ENCODE data around the gene RLN1. TPM values are rescaled to one million over a fixed set of nuclear protein-coding genes. Genes with fewer than 3 reads are reported as not detected.
"Not testable (repeated sequence)": the region's sequence is repeated elsewhere in the genome, so short reads cannot be mapped to it uniquely, and the experiment has no call there.

RLN1 gene
- total RNA-seq, 1 donor from 2014 or later = 0.73 TPM

GRCh38 chr9:5326187-5326586 is 13.5 kb downstream of the RLN1 start:
- intact Hi-C loops (cut with micrococcal nuclease) = no loop called here

GRCh38 chr9:5321601-5322000 is 18.1 kb downstream of the RLN1 start:
- intact Hi-C loops (cut with micrococcal nuclease) = not testable (repeated sequence)

- intact Hi-C loops (cut with micrococcal nuclease) = no loop called here
Observed at GRCh38 chr9:5321058-5321457, 18.6 kb downstream of the RLN1 start.

- intact Hi-C loops (cut with micrococcal nuclease) = not testable (repeated sequence)
Observed at GRCh38 chr9:5316406-5316805, 23.3 kb downstream of the RLN1 start.

GRCh38 chr9:5315187-5315923 is 24.3 kb downstream of the RLN1 start:
- intact Hi-C loops (cut with micrococcal nuclease) = no loop called here

- intact Hi-C loops (cut with micrococcal nuclease) = no loop called here
Observed at GRCh38 chr9:5310851-5311250, 28.8 kb downstream of the RLN1 start.

- intact Hi-C loops (cut with micrococcal nuclease) = no loop called here
Observed at GRCh38 chr9:5305741-5306140, 33.9 kb downstream of the RLN1 start.

- intact Hi-C loops (cut with micrococcal nuclease) = not testable (repeated sequence)
Observed at GRCh38 chr9:5303840-5304795, 35.6 kb downstream of the RLN1 start, which contains the start of gene RLN2. Gene RLN2 (minus strand): TSS chr9:5304716. CDS start chr9:5304580, 136 bp downstream.

GRCh38 chr9:5301544-5301943 is 38.1 kb downstream of the RLN1 start:
- intact Hi-C loops (cut with micrococcal nuclease) = no loop called here

DNA sequence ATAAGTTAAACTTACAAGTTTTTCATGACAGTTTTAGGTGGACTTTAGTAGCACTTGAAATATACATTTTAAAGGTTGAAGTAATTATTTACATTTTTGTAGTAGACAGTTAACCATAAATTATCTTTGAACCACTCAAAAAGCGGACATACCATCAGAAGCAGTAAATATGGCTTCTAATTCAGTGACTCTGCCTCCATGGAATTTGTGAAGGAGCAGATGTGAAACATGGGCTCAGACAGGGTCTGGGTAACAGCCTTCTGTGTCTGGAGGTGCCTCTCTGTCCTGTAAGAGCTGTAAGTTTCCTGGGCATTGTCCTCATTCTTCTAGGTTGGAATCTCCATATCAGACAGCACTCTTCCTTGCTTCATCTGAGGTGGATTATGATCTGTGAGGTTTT is 47.5 kb downstream of the RLN1 start:
- intact Hi-C loops (cut with micrococcal nuclease) = no loop called here

GRCh38 chr9:5288591-5288990 is 51.1 kb downstream of the RLN1 start:
- intact Hi-C loops (cut with micrococcal nuclease) = no loop called here

- intact Hi-C loops (cut with micrococcal nuclease) = no loop called here
Observed at GRCh38 chr9:5286262-5286661, 53.4 kb downstream of the RLN1 start.

Other genes starting within 250 kb of the RLN1 start
- gene INSL6, start 154.2 kb downstream of the RLN1 start, total RNA-seq = not detected in 2 replicates
- not detected in 2 replicates for gene INSL4, start 108.5 kb downstream of the RLN1 start, total RNA-seq
- 1.4 and 1.8 TPM in 2 replicates for gene RLN2, start 35.2 kb downstream of the RLN1 start, total RNA-seq
- 26.4 and 27.9 TPM in 2 replicates for gene PLGRKT, start 98.0 kb upstream of the RLN1 start, total RNA-seq
- gene CD274, start 110.7 kb upstream of the RLN1 start, total RNA-seq = 11.1 and 12.7 TPM in 2 replicates
- 2.5 TPM in 2 replicates for gene PDCD1LG2, start 170.7 kb upstream of the RLN1 start, total RNA-seq